BJ (cell line): Measurements from ENCODE around the gene PSORS1C1. TPM values are rescaled to one million over a fixed set of nuclear protein-coding genes. Genes with fewer than 3 reads are reported as not detected.

Source experiments
- CTCF ChIA-PET: fragments of 350-600 bp; formaldehyde crosslinking; extraction: SDS; loops from one replicate; lab custom pipeline; 2021; ENCODE audit warnings: antibody characterized with exemption, inconsistent platforms; lab: Yijun Ruan, JAX
- POLR2A ChIA-PET: fragments of 300-600 bp; sonication (Branson Sonifier 250); formaldehyde crosslinking; extraction: SDS; loops from one replicate; lab custom pipeline; 2021; ENCODE audit warnings: antibody characterized with exemption; lab: Charles Lee
- DNase-seq: peaks from one replicate; pipeline ENCODE4 v3.0.0-alpha.2; 2011; ENCODE audit warnings: low read depth
- H3K27me3 ChIP-seq: 2 replicates; pipeline ENCODE4 v1.6.0; 2011; ENCODE audit warnings: low read length; ENCODE audit not compliant: control insufficient read depth, insufficient read depth
- H3K36me3 ChIP-seq: 2 replicates; pipeline ENCODE4 v1.5.1; 2011; ENCODE audit warnings: low read length; ENCODE audit not compliant: control insufficient read depth, insufficient read depth
- H3K4me3 ChIP-seq: 2 replicates; pipeline ENCODE4 v1.5.1; 2011; ENCODE audit warnings: low read depth, mild to moderate bottlenecking, control low read depth, low read length
- polyA plus RNA-seq: library from polyadenylated mRNA; depleted of rRNA; stranded (reverse); fragments of >200 nt; gene quantifications from 2 replicates; pipeline ENCODE4 v1.2.3, GENCODE V29; 2011
- TF ChIP-seq, protein P1 (sequence below): IDR thresholded peaks from 2 replicates; pipeline ENCODE4 v1.5.1; 2011; ENCODE audit warnings: low read depth, mild to moderate bottlenecking, control low read depth, inconsistent platforms, low read length, moderate library complexity; ENCODE audit not compliant: insufficient read depth

Gene PSORS1C1
- polyA plus RNA-seq, 1 experiment: 6.7 TPM

DNA sequence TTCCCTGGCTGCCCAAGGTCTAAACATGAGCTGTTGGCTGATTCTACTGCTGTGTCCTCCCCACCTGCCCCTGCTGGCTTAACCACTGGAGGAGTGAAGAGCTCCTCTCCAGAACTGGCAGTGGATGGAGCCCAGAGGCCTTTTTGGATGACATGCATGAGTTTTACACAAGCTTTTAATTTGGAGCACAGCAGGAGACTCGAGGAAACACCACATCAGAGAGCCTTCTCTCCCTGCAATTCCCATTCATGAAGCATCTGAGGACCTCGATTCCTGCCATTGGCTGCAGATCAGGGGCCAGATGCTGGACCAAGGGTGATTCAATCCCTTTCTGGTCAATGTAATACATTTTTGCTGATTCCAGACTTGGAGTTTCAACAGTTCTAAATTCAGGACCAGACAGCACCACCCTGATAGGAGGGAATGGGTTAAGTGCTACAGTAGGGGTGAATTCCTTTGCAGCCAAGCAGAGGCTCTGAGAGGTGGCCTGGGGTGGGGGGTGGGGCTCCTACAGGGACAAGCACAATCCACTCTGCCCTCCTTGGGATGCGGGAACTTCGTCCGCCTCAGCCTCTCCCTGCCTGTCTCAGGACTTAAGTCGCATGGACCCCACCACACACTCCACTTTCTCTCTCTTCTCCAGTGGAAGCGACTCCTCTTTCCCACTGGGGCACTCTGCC, 599 bp upstream of the PSORS1C1 start:
- H3K4me3 ChIP-seq: no peak overlapping the region
- ChIA-PET CTCF (interaction anchor here (0.8 to 6.6 kb wide), 10 partner anchors 12 to 198 kb away, joined by 3 to 33 read pairs (median 6); partner anchors contain the start of gene TCF19), POLR2A (interaction anchor here (0.7 kb wide), 1 partner anchor 441 kb away, joined by 10 read pairs; the partner anchor contains the start of gene DHX16)
- peak; percentile 69 for DNase-seq
- H3K27me3 ChIP-seq: peaks cover 7% of the 10 kb centered on the region
- TF ChIP-seq, protein P1, sequence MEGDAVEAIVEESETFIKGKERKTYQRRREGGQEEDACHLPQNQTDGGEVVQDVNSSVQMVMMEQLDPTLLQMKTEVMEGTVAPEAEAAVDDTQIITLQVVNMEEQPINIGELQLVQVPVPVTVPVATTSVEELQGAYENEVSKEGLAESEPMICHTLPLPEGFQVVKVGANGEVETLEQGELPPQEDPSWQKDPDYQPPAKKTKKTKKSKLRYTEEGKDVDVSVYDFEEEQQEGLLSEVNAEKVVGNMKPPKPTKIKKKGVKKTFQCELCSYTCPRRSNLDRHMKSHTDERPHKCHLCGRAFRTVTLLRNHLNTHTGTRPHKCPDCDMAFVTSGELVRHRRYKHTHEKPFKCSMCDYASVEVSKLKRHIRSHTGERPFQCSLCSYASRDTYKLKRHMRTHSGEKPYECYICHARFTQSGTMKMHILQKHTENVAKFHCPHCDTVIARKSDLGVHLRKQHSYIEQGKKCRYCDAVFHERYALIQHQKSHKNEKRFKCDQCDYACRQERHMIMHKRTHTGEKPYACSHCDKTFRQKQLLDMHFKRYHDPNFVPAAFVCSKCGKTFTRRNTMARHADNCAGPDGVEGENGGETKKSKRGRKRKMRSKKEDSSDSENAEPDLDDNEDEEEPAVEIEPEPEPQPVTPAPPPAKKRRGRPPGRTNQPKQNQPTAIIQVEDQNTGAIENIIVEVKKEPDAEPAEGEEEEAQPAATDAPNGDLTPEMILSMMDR: peak; percentile 24; the same call in 1 of the 2 replicates
- H3K36me3 ChIP-seq: no peaks in the 10 kb centered on the region; the same call in 1 of the 2 replicates

DNA sequence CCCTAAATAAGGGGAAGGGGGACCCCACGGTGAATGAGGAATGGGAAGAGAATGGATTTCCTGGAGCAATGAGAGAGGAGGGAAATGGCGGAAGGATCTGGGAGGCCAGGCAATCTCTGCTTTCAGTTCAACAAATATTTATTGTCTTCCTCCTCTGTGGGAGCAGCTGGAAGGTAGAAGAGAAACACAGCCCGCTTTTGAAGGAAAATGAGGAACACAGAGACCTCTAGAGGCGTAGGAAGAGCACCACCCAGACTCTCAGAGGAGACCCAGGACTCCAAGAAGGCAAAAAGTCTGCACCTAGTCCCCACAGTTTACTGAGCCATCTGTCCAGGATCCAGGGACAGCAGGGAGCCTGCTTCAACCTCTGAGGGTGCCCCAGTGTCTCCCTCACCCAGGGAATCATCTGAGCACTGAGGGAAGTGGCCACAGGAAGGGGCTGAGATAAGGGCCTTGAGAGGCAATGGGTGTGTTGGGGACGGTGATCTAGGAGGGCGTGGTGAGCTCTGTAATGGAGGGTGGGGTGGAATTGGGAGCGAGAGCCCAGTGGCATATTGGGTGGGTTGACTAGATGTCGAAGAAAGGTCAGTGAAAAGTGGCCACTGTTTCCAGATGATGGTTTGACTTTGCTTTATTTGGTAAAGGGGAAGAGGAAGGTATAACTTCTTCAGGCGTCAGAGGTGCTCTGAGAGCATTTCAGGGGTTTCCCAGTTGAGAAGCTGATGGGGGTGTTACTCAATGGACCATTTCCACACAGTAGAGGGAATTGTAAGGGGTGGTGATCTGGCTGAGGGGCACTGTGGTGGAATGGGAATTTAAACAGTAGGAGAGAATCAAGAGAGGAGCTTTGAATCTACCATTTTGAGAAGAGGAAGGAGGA, 610 bp downstream of the PSORS1C1 start:
- TF ChIP-seq, protein P1: peak; percentile 52
- DNase-seq: no peak
- H3K36me3 ChIP-seq: no peaks in the 10 kb centered on the region; the same call in 1 of the 2 replicates
- peak overlapping the region; percentile 36 for H3K4me3 ChIP-seq
- ChIA-PET CTCF (interaction anchor here (0.8 to 6.6 kb wide), 11 partner anchors 11 to 200 kb away, joined by 3 to 33 read pairs (median 7); partner anchors contain the start of gene TCF19), POLR2A (interaction anchor here (0.7 kb wide), 1 partner anchor 442 kb away, joined by 10 read pairs; the partner anchor contains the start of gene DHX16)
- H3K27me3 ChIP-seq: 0 out of 2 replicates have a peak, but pooled peaks cover 2% of the 10 kb centered on the region

DNA sequence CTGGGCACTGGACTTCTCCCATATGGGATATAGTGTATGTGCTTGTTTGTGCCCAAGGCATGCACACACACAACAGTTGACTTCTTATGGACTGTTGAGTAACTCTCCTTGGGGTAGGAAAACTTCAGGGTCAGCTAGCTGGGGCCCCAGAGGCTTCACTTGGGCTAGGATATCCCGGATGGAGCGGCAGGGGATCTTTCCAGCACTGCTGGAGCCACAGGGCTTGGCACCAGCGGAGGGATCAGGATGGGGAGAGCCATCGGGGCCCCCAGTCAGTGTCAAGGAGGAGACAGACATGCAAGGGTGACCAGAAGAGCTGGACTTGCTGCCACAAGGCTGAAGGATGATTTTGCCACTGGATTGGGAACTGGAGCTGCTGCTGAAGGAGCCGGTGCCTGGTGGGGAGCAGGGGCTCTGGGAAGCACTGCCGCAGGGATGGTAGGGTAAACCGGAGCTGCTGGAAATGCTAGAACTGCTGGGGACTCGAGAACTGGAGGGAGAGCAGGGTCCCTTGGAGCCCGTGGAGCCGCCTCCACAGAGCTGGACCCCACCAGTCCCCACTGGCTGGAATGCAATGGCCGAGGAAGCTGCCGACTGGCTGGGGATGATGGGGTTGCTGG, 1.5 kb downstream of the PSORS1C1 start:
- ChIA-PET POLR2A (no interaction called here), CTCF (interaction anchor here (1.0 to 6.6 kb wide), 7 partner anchors 10 to 200 kb away, joined by 3 to 33 read pairs (median 18); no protein-coding TSS in a partner anchor)
- TF ChIP-seq, protein P1: no peak
- DNase-seq: no peak
- Histone ChIP-seq H3K4me3 (no peak overlapping the region), H3K36me3 (no peaks in the 10 kb centered on the region; the same call in 1 of the 2 replicates), H3K27me3 (no peaks in the 10 kb centered on the region)

DNA sequence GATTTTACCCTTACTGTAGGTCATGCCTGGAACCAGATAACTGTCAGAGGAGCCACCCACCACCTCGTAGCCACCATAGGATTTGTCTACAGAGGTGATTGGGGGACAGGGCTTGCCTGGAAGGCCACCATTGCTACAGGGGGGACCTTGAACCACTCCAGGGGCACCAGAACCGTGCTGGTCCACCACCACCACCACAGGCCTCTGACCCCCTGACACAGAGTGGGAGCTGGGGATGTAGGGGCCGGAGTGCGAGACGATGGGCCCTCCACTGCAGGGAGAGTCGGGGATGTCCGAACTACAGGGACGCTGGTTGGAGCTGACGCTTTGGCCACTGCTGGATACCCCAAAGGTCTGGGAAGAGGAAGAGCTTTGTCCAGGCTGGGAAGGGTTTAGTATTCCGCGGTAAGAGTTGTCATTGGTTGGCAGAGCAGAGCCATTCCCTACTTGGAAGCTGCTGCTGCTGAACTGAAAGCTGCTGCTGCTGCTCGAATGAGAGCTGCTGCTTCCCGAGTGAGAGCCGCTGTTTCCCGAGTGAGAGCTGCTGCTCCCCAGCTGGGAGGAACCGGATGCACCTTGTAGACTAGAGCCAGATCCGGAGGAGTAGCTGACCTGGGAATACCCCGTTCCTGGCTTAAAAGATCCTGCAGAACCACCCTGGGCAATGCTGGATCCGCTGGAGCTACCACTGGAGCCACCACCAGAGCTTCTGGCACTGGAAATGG, 2.2 kb downstream of the PSORS1C1 start:
- TF ChIP-seq, protein P1: no peak
- H3K36me3 ChIP-seq: no peaks in the 10 kb centered on the region; the same call in 1 of the 2 replicates
- POLR2A ChIA-PET: interaction anchor here (0.7 kb wide), 1 partner anchor 299 kb away, joined by 3 read pairs; no protein-coding TSS in a partner anchor

More for the DNA sequence above, 2.2 kb downstream of the PSORS1C1 start:
- no peak overlapping the region for H3K4me3 ChIP-seq
- H3K27me3 ChIP-seq: no peaks in the 10 kb centered on the region
- DNase-seq: no peak
- CTCF ChIA-PET: interaction anchor here (0.8 to 6.6 kb wide), 8 partner anchors 9 to 49 kb away, joined by 3 to 33 read pairs (median 14); partner anchors contain the start of gene PSORS1C2
